ENCODE data around the gene NTNG1. TPM values are rescaled to one million over a fixed set of nuclear protein-coding genes. Genes with fewer than 3 reads are reported as not detected.

Gene NTNG1
- total and polyA plus RNA-seq, 2 of the 8 experiments (the other 6 are each of a cell fraction or from before 2014, with no cell fraction given), result 1.2 to 4.1 TPM

DNA sequence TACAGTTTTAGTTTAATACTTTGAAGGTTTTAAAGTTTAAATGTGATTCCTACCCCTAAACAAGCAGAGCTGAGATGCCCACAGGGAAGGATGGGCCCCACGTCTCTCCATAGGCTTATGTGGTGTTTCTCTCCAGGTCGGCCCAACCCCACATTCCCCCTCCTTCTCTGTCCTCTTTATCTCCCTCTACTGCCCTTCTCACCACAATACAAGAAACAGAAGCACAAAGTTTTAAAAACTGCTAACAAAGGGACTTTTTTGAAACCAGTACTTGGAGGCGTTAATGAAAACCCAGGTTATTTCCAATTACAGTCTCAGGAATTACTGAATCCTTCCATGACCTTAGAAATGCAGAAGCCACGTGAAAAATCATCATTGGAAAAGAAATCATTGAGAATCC, 324.0 kb downstream of the NTNG1 start (continued):
- no peak for TF ChIP-seq POU5F1 (IDR thresholded peaks at IDR 0.05; ENCODE audit: low read depth, low read length)
- TF ChIP-seq EP300 (IDR thresholded peaks at IDR 0.05; ENCODE audit: borderline replicate concordance in 1 of 2, low read depth in 2 of 2, low read length in 2 of 2), result no peak
- TF ChIP-seq RBBP5 (IDR thresholded peaks at IDR 0.05; ENCODE audit: borderline replicate concordance, low read depth, low read length), result no peak
- TF ChIP-seq RAD21 (IDR thresholded peaks at IDR 0.05 in 1 of 2, conservative IDR thresholded peaks at IDR 0.05 in 1 of 2; ENCODE audit: low read depth in 2 of 2, low read length in 2 of 2), result peak; percentile 39 to 58
- no peak for TF ChIP-seq GTF2F1 (IDR thresholded peaks at IDR 0.05; ENCODE audit: borderline replicate concordance, low read depth, low read length)
- TF ChIP-seq YY1 (IDR thresholded peaks at IDR 0.05; ENCODE audit: low read depth, low read length), result no peak
- no peak for TF ChIP-seq SAP30 (IDR thresholded peaks at IDR 0.05; ENCODE audit: insufficient read depth, insufficient replicate concordance, low read length)
- no peak for TF ChIP-seq NANOG (IDR thresholded peaks at IDR 0.05; ENCODE audit: insufficient read depth, low read depth, low read length, poor library complexity, severe bottlenecking)
- no peak for TF ChIP-seq BRCA1 (IDR thresholded peaks at IDR 0.05; ENCODE audit: low read depth, low read length)
- TF ChIP-seq, protein P1, sequence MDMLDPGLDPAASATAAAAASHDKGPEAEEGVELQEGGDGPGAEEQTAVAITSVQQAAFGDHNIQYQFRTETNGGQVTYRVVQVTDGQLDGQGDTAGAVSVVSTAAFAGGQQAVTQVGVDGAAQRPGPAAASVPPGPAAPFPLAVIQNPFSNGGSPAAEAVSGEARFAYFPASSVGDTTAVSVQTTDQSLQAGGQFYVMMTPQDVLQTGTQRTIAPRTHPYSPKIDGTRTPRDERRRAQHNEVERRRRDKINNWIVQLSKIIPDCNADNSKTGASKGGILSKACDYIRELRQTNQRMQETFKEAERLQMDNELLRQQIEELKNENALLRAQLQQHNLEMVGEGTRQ (IDR thresholded peaks at IDR 0.05; ENCODE audit: low read length), result no peak
